ENCODE measurements around the gene KIF4A.

- TF ChIP-seq CTCF (conservative IDR thresholded peaks at IDR 0.05; ENCODE audit: low read depth, low read length) (no peak), EZH2 (IDR thresholded peaks at IDR 0.05; ENCODE audit: low read length, unreplicated experiment) (no peak), EZH2phosphoT487 (IDR thresholded peaks at IDR 0.05; ENCODE audit: borderline replicate concordance, low read length) (no peak)
Observed at GRCh38 chrX:70293621-70294020, 3.7 kb downstream of the KIF4A start.

Data from PC-3 (cell line).